Fibroblast of skin of right quadriceps (primary cell): ENCODE measurements around the gene SLC6A6.
"Not testable (repeated sequence)": the region's sequence is repeated elsewhere in the genome, so short reads cannot be mapped to it uniquely, and the experiment has no call there.

Source experiments
- DNase-seq: peaks from one replicate; pipeline ENCODE4 v3.0.0-alpha.2; 2013

The SLC6A6 gene

DNA sequence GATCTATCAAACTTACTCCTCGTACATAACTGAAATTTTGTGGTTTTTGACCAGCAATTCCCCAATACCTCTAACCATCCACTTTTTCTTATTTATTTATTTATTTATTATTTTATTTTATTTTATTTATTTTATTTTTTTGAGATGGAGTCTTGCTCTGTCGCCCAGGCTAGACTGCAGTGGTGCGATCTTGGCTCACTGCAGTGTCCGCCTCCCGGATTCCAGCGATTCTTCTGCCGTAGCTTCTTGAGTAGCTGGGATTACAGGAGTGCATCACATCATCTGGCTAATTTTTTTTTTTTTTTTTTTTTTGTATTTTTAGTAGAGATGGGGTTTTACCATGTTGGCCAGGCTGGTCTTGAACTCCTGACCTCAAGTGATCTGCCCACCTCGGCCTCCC lies 35.3 kb downstream of the SLC6A6 start:
- DNase-seq: not testable (repeated sequence)

DNA sequence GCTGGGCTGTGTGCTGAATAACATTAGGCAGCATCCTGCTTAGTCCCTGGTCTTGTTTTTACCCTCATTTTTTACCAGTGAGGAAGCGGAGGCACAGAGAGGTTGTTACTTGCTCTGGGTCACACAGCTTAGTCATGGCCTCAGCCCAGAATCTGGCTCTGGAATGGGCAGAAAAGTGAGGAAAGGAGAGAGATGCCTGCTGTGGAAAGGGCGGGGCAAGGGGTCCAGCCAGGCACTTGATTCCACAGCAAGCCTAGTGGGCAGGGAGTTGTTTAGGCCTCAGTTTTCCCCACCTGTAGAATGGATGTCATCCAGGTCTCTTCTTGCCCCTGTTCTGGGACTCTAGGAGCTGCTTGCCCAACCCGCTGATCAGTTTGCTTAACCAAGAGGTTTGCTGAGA lies 35.9 kb downstream of the SLC6A6 start:
- DNase-seq: no peak

DNA sequence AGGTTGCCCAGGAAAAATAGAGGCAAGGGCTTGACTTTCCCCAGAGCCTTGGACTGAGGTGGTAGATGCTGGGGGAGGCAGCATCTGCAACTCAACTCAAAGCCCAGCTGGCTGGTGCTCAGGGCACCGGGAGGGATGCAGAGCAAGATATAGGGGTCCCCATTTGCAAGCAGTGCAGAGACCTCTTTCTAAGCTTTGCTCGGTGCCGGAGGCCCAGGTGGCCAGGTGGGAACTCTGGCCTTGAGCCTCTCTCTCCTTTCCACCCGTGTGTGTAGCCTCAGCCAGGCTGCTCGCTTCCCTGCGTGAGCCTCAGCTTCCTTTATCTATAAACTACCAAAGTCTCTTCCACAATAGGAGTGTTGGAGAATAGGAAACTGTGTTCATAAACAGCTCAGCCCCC lies 36.5 kb downstream of the SLC6A6 start:
- DNase-seq: no peak

DNA sequence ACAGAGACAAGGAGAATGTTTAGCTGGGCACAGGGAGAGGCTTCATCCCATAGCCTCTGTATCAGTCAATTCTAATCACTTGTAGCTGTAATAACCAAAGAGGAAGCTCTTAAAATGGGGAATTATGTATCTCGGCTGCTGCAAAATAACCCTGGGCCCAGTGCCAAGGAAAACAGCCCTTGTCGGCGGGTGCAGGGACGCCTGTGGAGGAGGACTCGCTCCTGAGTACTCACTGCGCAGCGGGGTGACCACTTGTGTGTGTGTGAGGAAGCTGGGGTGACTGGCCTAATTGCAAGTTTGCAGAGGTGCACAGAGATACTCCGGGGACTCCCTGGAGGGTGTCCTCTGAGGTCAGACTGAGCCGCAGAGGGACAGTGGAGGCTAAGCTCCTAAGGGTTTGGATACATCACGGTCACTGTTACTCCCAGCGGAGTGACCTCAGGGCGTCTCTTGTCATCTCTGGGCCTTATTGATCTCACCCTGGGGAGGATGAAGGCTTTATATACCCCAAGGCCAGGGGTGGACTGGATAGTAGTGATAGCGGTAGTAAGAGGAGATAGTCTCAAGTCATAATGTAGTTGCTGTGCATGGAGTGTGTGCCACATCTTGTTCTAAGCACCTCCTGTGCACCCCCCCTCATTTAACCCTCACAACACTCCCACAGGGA lies 37.2 kb downstream of the SLC6A6 start:
- DNase-seq: peak; percentile 51

DNA sequence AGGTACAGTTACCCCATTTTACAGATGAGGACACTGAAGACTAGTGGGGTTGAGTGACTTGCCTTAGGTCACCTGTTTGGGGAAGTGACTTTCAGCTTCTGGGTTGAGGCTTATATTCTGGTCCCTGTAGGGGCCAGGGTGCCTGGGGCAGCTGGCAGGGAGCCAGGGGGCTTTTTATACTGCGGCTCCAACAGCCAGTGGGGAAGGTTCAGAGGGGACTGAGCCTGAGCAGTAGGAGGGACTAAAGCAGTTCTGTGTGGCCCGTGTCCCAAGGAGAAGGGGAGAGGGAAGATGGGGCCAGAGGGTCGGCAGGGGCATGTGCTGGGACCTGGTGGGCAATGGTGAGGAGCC lies 37.7 kb downstream of the SLC6A6 start:
- no peak for DNase-seq

DNA sequence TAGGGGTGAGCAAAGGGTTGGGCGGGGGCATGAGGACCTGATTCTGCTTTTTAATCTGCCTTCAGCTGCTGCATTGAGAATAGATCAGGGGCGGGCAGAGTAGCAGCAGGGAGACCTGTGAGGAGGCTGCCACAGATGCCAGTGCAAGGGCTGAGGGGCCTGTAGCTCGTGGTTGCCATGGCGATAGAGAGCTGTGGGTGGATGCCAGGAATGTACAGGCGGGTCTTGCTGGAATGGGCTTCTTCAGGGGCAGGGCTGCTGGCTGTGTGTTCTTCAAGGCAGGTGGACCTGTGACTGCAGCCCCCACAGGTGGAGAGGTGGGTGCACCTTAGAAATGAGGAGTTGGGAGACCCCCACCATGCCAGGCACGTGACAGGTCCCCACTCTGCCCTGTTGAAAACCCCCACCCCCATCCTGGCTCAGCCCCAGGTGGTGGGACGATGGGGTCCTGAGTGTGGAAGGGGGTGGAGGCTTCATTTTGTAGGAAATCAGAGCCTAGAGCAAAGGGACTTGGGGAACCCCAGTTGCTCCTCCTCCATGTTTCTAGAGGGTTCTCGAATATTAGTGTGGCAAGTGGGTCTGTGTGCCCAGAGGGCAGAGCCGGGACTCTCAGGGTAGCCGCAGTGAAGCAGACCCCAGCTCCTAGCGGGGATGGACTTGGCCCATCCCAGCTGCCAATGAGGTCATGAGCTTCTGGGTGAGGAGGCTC lies 38.3 kb downstream of the SLC6A6 start:
- DNase-seq: peak; percentile 57

DNA sequence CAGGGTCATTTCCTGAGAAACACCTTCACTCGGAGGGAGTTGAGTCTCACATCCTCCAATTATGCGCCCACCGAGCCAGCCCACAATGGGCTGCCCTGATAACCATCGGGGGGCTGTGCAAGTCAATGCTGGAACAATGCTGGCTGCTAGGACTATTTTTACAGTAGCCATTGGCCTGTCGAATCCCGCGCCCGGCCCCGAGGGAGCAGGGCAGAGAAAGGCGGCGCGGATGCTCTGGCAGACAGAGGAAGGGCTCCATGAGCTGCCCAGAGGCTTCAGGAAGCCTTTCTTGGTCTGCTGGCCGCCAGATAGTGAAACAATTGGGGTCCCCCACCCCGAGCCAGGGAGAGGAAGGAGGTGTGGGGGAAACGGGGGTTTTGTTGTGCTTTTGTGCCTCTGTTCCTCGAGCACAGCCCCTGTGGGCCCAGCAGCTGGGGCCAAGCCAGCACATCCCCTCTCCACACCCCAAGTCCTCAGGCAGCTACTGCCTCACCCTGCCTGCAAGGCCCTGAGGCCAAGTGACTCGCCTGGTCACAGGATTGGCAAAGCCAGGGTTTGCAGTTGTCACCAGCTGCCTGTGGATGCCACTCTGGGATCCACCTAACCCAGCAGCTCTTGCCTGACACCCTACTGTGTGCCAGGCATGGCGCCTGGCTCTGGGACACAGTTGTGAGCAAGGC lies 39.0 kb downstream of the SLC6A6 start:
- DNase-seq: no peak

DNA sequence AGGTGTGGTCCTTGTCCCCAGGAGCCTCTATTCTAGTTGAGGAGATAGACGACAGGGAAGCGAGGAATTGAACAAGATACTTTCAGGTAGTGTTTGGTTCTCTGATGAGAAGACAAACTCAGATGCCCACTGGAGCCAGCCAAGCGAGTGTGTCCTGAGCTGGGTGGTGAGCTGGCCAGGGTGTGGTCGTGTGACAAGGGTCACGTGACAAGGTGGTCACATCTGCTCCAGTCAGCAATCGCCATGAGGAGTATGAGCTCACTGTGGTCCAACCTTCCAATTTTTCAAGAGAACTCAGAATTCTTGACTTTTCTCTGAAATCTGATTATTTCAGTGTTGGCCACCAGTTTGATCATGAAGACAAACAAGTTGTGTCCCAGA lies 39.5 kb downstream of the SLC6A6 start:
- DNase-seq: no peak

DNA sequence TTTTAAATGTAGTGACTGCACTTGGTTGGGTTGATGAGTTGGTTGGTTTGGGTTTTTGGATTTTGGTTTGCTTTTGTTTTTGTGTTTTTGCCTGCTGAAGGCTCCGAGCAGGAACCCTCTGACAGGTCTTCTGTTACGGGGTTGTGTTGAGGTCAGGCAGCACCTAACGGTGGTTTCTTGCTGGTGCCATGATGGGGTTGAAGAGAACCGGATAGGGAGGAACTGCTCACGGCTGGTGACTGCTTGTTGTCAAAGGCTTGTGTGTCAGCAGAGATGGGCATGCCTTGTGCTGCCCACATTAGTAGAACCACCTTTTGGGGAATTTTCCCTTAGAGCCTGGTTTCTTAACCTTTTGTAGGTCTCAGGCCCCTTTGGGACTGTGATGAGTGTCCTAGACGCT lies 42.0 kb downstream of the SLC6A6 start:
- no peak for DNase-seq

DNA sequence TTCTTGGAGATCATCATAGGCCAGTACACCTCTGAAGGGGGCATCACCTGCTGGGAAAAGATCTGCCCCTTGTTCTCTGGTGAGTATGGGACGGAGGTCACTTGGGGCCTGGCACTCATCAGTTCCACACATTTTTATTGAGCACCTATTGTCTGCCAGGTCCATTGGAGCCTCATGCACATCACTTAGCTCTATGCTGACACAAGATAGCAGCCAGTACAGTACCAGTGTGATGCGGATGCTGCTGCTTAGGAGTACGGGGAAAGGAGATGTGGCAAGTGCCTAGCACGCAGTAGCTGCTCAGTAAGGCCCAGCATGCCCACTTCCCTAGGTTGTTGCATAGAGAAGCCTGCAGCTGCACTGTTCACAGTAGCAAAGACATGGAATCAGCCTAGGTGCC lies 43.4 kb downstream of the SLC6A6 start:
- DNase-seq: no peak

DNA sequence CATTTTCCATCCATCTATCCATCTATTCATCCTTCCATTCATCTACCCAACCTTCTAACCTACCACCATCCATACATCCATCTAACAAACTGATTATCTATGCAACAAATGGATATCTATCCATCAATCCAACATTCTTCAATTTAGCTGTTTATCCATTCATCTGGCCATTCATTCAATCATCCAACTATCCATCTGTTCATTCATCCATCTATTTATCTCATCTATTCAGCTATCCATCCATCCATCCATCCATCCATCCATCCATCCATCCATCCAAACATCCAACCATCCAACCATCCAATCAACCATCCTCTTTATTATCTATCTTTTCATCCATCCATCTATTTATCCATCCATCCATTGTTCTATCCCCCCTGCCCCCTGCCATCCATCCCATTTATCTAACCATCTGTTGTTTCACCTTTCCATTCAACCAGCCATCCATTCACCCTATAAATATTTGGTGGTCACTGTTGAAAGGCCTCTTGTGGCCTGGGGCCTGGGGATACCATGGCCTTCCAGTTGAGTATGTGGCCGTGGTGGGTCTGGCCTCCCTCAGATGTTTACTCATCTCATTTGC lies 44.7 kb downstream of the SLC6A6 start:
- no peak for DNase-seq

DNA sequence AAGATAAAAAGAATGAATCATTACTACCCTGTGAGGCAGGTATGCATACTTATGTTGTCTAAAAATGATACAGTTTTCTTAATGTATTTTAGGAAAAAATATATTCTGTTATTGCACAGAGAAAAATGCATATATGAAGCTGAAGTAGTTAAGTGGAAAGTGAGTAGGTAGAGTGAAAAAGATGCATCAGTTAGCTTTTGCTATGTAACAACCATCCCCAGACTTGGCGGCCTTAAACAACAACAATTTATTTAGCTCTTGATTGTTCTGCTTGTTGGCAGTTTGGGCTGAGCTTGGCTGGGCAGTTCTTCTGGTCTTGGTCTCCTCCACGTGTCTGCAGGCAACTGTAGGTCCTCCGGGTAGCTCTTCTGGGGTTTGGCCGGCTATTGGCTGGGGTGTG lies 45.7 kb downstream of the SLC6A6 start:
- no peak for DNase-seq

DNA sequence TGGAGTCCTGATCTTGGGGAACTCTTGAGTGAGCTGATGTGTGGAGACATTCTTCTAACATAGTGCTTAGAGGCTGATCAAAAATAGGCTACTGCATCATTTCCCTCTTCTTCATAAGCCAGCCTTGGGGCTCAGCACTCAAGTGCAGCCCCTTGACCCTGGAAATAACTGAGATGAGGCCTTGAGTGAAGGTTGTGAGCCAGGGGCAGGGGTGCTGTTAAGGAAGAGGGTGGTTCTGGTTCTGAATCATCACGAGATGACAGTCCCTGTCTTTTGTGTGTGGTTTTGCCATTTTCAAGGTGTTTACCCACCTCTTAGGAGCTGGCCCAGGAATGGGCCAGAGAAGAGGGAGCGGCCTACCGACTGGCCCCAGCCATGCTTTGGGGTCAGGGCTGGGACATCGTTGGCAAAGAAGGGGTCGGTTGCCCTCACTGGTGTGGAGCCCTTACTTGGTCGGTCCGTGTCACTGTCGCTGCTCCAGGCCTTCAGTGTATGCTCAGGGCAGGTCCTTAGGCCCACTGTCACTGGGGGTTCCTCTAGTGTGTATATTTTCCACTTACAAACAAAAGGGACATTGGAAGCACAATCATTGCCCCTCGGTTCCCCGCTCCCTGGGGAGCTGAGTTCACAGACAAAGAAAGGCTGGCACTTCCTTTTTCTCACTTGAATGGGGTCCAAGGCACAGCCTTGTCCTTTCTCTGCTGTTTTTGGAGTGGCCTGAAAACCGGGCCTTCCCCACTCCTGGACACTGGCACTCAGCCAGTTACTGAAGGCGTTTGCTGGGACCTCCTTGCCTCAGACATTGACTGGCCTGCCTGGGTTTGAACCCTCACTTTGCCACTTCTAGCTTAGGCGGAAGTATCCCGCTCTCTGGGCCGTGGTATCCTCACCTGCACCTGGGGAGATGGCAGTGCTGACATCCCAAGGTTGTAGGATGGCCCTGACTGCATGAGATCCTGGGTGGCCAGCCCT lies 46.6 kb downstream of the SLC6A6 start:
- no peak for DNase-seq

DNA sequence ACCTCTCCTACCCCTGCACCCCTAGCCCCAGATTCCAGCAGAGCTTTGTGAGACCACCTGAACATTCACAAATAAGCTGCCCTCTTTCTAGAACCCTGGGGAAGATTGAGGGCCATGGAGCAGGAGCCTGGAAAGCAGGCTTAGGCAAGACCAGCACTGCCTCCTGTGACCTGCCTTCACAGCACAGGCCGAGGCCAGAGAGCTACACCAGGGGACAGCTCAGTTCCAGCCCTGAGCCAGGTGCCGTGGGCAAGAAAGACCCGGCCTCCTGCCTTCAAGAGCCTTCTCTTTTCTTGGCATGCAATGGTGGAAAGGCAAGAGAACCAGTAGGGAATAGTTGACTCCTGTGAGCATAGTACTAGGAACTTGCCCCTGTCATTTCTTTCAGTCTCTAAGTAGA lies 48.1 kb downstream of the SLC6A6 start:
- no peak for DNase-seq

DNA sequence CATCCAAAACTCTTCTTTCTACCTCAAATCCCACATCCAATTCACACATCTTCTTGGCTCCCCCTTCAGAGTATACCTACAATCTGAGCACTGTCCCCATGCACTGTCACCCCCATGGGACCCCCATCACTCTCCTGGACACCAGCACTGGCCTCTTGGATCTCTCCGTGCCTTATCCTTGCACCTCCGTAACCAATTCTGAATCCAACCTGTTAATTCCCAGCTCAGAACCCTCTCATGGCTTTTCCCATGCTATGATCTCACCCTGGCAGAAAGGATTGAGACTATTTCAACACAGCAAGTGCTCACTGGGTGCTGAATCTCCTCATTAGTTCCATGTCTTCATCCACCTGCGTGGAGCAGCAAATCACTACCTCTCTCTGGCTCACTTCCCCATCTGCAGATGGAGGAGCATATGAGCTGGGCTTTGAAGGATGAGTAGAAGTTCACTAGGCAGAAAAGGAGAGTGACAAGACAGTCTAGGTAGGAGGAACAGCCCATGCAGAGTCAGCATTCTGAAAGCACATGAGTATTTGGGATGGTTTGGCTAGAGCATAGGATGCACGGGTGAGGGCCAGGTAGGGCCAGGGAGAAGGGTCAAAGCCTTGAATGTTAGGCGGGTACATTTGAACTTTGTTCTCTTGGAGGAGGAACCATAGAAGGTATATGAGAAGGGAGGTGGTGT lies 48.7 kb downstream of the SLC6A6 start:
- DNase-seq: no peak

DNA sequence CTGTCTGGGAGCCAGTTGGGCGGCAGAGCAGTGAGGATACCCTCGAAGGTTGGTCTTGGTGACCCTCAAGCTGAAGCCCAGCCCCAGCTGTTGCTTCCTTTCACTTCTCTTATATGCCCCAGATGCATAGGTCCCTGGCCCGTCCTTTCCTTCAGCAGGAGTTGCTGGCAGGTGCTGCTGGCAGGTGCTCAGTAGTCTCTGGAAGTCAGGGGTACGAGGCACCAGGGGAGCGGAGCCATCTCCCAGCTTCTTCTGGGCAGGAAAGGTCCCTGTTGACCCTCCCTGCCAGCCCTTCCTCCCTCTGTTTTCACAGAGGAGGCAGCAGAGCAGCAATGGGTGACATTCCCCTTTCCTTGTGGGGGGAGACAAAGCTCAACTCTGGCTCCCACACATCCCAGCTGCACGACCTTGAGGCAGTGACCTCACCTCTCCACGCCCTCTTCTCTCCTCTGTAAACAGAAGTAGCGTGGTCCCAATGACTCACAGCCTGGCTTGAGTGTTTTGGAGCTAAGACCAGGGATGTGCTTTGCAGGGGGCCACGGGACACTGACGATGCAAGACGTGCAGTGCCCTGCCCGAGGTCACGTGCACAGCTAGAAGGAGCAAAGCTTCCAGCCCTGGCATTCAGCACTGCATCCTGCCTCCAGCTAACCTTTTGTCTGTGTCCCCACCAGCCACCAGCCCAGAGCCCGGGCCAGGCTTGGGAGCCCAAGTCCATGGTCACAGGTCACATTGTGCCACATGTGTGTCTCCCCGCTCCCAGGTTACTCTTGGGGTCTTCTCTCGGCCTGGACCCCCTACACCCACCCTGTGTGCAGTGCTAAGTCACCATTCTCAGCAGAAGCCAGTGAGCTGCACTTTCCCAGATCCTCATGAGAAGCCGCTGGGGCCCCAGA lies 49.7 kb downstream of the SLC6A6 start:
- peak; percentile 75 for DNase-seq

DNA sequence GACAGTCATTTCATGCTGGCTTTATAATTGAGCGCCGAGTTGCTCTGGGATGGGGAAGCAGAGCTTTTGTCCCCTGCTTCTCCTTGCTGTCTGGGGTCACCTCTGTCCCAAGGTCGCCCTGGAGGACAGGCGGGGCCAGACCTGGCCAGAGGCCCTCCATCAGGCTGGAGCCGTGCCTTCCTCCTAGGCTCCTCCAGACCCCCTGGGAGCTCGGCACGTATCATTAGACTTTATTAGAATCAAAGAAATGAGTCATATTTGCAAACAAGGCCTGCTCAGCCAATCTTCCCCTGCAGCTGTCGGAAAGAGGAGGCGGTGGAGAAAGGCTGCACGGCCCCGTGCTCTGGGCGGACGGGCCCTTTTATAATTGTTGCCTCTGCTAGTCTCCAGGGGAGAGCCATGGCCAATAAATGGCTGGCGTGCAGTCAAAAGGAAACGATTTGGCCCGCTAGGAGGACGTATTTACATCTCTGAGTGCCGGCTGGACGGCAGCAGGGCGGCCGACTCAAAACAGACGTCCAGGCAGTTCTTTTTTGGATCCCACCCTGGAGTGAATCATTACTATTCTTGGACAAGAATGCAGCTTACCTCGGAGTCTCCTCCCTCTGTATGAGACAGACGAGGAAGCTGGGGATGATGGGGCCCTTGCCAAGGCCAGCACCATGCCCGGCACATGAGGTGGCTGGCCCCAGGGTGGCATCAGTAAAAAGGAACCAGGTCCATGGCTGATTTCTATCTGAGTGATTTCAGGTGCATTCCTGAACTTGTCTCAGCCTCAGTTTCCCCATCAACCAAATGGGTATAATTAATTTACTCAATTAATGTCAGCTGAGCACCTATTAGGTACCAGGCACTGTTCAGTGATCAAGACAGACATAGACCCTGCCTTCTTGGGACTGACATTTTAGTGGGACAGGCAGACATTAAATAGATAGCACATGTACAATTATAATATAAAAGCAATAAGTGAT lies 50.6 kb downstream of the SLC6A6 start:
- peak; percentile 96 for DNase-seq

DNA sequence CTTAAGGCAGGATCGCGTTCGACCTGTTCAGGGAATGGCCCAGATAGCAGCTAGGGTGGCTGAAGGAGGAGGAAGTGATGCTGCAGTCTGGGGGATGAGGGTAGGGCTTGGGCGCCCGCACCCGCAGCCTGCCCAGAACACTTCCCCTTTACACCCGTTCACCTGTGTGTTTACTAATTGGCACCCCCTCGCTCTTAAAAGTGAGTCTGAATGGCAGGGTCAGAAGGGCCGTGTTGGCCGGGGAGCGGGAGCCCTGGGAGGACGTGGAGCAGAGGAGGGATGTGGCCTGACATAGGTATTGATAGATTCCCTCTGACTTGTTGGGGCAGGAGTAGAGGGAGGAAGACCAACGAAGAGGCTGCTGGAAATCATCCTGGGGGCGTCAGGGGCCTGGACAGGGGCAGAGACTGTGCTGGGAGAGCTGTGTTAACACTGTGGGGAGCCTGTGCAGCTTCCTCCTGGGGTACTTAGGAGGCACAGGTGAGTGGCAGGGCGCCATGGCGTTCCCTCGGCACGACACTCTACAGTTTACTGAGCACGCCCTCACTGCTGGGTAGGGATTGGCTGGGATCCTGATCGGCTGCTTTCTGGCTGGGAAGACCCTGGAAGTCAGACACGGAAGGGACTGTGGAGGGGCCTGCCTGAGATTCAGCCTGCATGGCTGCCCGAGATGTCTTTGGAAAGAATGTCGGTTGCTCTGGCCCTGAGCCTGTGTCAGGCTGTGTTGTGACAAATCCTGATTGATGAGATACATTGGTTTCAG lies 51.7 kb downstream of the SLC6A6 start:
- no peak for DNase-seq
